Stimulated activated CD4-positive, alpha-beta T cell treated with anti-CD3 and anti-CD28 coated beads, Interleukin-1b, Interleukin-23, amount 100 ng/mL, for 48 hours (primary cell): Measurements from ENCODE around the gene ZNF784.

Experiments used
- DNase-seq: peaks from one replicate; pipeline ENCODE4 v3.0.0-alpha.2; 2020

The ZNF784 gene

DNA sequence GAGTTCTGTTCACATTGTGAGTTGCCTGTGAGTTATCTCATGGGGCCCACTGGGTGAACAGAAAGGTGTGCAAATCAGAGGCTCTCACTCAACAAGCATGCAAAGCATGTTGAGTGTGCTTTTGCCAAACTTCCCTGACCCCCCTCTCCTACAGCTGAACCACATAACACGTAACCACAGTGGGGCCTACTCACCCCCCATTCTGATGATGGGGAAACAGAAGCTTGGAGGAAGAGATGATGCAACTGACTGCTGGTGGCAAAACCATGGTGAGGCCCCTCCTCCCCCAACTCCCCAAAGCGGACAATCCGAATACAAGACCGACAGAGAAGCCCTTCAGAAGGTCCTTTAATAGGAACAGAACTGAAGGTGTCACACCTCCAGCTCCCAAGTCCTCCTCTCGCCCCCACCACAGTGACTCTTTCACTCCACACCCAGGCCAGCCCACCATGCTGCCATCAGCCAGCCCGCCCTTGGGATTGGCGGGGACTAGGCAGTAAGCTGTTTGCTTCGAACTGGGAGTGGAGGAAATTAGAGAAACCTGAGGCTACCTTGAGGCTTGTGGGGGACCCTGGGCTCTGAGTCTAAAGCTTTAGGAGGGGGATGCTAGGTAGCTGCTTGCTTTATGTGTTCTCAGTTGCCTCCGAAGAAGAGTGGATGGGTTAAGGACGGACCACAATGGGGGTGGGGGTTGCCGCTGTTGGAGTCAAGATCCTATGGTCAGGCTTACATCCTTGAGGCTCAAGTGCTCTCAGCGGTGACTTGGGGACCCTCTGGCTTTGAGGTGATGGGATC lies 3.8 kb downstream of the ZNF784 start:
- DNase-seq, result peak; percentile 44

DNA sequence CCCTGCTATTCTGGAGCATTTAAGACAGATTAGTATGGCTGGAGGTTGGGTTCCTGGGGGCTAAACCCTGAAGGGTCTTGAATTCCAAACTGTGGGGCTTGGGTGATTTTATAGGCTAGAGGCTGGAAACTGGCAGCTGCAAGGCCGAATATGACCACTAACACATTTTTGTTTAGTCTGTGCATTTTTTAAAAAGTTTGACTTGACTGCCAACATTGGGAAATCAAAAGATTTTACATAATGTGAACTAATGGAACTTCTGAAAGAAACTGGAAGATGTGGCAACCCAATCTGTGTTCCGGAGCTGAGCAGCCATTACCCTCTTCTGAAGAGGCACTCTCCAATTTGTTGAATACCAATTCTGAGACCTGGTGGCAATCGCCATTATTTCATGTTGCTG lies 5.1 kb downstream of the ZNF784 start:
- DNase-seq, result no peak

DNA sequence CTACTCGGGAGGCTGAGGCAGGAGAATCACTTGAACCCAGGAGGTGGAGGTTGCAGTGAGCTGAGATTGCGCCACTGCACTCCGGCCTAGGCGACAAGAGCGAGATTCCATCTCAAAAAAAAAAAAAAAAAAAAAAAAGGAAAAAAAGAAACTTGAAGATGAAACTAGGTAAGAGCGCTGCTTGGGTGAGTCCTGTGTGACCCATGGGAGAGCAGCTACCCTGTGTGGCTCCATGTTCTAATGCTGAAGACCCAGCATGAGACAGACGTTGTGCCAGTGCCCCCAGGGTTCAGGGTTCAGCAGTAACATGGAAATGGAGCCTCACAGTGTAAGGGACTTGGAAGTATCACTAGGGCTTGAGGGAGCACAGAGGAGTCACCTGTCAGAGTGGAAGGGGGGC lies 5.9 kb downstream of the ZNF784 start:
- no peak for DNase-seq

DNA sequence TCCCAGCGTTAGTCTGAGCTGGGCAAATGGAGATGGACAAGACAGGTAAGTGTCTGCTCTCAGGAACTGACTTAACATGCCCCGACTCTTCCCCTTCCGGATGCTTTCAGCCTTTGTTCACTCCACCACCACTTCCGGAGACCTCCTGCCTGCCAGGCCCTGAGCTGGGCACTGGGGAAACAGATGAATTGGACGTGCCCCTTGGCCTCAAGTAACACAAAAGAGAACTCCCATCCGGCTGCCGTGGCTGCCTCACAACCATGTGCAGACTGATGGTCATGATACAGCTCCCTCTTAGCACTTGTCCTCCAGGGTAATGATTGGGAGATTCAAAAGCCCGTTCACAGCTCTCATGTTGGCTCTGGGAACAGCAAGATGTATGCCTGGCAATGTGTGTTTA lies 6.9 kb downstream of the ZNF784 start:
- DNase-seq, result no peak

DNA sequence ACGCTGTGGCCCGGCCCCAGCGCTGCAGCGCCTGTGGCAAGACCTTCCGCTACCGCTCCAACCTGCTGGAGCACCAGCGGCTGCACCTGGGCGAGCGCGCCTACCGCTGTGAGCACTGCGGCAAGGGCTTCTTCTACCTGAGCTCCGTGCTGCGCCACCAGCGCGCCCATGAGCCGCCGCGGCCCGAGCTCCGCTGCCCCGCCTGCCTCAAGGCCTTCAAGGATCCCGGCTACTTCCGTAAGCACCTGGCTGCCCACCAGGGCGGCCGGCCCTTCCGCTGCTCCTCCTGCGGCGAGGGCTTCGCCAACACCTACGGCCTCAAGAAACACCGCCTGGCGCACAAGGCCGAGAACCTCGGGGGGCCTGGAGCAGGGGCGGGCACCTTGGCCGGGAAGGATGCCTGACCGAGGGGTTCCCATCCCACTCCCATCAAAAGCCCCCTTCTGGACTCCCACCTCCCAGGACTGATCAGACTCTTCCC lies 7.9 kb downstream of the ZNF784 start:
- DNase-seq, result no peak

DNA sequence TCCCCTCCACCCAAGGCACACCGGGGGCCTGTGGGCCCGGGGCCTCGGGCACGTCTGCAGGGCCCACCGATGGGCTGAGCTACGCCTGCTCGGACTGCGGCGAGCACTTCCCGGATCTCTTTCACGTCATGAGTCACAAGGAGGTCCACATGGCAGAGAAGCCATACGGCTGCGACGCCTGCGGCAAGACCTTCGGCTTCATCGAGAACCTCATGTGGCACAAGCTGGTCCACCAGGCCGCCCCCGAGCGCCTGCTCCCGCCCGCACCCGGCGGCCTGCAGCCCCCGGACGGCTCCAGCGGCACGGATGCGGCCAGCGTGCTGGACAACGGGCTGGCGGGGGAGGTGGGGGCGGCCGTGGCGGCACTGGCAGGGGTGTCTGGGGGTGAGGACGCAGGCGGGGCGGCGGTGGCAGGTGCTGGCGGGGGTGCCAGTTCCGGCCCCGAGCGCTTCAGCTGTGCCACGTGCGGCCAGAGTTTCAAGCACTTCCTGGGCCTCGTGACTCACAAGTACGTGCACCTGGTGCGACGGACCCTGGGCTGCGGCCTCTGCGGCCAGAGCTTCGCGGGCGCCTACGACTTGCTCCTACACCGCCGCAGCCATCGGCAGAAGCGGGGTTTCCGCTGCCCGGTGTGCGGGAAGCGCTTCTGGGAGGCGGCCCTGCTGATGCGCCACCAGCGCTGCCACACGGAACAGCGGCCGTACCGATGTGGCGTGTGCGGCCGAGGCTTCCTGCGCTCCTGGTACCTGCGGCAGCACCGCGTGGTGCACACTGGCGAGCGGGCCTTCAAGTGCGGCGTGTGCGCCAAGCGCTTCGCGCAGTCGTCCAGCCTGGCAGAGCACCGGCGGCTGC lies 8.6 kb downstream of the ZNF784 start:
- DNase-seq, result no peak

DNA sequence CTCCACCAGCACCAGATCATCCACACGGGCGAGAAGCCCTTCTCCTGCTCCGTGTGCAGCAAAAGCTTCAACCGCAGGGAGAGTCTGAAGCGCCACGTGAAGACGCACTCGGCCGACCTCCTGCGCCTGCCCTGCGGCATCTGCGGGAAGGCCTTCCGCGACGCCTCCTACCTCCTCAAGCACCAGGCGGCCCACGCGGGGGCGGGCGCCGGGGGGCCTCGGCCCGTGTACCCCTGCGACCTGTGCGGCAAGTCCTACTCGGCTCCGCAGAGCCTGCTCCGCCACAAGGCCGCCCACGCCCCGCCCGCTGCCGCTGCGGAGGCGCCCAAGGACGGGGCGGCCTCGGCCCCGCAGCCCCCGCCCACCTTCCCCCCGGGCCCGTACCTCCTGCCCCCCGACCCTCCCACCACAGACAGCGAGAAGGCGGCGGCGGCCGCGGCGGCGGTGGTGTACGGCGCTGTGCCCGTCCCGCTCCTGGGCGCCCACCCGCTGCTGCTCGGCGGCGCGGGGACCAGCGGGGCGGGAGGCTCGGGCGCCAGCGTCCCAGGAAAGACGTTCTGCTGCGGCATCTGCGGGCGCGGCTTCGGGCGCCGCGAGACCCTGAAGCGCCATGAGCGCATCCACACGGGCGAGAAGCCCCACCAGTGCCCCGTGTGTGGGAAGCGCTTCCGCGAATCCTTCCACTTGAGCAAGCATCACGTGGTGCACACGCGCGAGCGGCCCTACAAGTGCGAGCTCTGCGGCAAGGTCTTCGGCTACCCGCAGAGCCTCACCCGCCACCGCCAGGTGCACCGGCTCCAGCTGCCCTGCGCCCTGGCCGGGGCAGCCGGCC lies 9.4 kb downstream of the ZNF784 start:
- DNase-seq, result no peak

DNA sequence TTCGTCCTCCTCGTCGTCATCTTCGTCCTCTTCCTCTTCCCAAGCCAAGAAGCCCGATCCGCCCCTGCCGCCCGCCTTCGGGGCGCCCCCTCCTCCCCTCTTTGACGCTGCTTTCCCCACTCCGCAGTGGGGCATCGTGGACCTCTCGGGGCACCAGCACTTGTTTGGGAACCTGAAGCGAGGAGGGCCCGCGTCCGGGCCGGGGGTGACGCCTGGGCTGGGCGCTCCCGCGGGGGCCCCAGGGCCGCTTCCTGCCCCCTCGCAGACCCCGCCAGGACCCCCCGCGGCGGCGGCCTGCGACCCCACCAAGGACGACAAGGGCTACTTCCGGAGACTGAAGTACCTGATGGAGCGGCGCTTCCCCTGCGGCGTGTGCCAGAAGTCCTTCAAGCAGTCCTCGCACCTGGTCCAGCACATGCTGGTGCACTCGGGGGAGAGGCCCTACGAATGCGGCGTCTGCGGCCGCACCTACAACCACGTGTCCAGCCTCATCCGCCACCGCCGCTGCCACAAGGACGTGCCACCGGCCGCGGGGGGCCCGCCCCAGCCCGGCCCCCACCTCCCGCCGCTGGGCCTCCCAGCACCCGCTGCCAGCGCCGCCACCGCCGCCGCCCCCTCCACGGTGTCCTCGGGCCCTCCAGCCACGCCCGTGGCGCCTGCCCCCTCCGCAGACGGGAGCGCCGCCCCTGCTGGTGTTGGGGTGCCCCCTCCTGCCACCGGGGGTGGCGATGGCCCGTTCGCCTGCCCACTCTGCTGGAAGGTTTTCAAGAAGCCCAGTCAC lies 10.2 kb downstream of the ZNF784 start:
- DNase-seq, result no peak

DNA sequence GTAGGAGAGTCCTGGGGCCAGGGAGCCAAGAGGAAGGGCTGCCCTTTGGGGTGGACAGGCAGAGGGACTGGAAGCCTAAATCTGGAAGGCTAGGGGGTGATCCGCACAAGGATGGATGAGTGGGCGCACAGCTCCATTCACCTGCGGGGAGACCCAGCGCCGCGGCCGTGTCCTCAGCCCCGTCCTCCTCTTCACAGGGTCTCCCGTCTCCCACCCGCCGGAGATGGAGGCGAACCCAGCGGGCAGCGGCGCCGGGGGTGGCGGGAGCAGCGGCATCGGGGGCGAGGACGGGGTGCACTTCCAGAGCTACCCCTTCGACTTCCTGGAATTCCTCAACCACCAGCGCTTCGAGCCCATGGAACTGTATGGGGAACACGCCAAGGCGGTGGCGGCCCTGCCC lies 11.0 kb downstream of the ZNF784 start:
- no peak for DNase-seq

DNA sequence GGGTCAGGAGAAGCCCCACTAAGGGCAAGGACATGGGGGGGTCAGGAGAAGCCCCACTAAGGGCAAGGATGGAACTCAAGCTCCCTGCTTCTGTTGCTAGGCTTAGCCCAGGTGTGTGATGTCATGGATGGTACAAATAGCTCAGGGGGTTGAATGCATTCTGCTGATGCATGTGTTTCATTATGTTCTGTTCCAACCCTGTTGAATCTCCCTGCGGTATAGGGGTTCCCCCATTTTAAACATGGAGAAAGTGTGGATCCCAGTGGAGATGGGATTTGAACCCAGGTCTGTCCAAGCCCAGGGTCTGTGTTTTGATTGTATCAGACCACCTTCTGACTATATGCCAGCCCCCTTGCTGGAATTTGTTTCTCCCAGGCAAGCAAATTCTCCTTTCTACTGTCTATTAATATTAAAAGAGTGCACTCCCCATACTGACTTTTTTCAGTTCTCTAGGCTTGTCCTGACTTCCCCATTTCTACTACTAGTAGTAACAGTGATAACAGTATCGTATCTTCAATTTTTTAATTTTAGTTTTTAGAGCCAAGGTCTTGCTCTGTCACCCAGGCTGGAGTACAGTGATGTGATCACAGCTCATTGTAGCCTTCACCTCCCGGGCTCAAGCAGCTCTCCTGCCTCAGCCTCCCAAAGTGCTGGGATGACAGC lies 12.3 kb downstream of the ZNF784 start:
- no peak for DNase-seq

DNA sequence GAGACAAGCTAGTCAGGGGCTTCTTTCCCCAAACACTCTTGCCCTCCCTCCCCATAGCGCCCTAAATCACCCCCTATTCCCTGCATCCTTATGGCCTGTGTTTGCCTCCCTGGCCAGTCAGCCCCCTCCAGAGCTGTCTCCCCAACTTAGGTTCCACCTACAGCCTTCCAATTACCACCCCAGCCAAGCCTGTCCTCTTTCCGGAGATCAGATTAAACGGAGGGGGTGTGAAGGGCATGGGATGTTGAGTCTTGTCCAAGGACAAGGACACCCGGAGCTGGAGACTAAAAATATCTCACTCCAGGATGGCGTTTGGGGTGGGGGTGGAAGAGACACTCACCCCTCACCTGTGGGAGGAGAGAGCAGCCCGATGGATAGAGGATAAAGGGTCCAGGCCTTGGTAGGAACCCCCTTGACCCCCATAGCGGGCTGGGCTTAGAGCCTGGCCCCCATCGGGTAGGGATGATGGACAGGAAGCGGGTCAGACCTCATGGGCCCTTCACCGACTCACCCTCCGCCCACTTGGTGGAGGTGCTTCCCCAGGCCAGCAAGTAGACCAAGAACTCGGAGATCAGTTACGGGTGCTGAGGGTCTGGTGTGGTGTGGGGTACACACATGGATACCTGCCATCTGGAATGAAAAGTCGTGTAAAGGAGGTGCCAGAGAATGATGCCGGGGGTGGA lies 12.9 kb downstream of the ZNF784 start:
- DNase-seq, result no peak

DNA sequence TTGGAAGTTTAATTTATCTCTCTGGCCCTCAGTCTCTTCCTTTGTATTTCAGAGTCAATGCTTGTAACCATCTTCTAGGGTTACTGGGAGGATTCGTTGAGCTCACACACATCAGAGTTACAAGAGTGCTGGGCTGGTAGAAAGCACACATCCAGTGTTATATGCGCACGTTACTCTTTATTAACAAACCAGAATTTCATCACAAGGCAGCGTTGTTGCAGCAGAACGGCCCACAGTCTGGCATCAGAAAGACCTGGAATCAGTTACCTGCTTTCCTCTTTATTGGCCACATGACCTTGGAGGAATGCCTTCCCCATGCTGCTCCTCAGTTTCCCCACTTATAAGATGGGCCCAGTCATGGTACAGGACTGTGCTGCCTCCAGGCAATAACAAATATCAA lies 15.0 kb downstream of the ZNF784 start:
- no peak for DNase-seq

DNA sequence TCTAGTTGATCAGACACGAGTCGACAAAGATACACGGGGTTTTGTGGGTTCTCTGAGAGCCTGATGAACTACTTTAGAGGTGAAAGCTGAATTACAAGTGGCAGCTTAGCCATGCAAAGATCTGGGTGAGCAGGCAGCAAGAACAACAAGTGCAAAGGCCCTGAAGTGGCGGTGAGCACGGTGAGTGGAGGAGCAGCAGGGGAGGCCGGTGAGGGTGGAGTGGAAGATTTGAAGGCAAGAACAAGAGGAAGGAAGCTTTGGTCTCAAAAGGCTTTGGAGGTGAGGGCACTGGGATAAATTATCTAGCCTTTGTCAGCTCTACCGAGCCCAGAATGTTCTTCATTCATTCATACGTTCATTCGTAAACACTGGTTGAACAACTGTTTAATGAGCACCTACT lies 17.5 kb downstream of the ZNF784 start:
- no peak for DNase-seq

DNA sequence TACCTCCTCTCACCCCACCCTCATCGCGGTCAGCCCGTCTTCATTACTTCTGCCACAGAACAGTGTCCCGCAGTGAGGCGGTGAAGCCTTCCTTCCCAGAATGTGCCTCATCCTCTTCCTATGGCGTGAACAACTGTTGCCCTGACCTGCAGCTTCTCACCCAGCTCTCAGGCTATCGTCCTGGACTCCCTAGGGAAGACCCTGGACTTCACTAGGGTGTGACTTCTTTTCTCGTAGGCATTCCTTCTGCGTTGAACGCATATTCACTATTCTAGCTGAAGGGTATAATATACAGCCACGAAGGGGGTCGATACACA lies 17.9 kb downstream of the ZNF784 start:
- DNase-seq, result no peak

DNA sequence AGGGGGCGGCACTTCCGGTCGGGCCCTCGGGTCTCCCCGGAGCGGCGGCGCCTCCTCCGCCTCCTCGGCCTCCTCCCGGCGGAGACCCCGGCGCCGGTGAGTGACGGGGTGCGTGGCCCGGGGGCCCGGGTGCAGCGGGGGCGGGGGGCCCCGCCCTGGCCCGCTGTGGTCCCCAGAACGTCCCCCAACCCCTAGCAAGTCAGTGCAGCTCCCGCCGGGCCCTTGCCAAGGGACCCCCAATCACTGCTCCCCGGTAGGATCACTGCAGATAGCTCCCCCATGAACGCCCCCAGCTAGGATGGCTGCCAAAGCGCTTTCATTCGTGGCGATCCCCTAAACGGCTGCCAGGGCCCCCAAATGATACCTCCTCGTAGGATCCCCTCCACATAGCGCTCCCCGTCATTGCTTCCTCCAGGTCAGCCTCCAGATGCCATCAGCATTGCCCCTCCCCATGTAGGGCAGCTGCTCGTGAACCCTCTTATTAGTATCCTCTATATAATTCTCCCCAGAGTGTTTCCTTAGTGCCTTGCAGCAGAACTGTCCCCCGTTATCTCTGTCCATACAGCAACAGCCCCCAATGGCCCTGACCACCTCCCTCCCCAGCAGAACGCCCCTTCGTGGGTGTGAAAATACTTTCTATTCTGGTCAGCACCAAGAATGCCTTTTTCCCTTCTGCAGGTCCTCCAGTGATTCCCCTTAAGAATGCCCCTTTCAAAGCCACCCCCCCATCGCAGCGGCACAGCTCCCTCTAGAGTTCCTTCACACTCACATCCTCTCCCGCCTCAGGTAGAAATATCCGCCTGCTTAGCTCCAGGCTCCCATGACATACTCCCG lies 18.5 kb downstream of the ZNF784 start, which contains the start of gene ZNF865:
ZNF865 (plus strand) TSS at position 11 of the 834 bp plus-strand sequence. CDS start 7,972 bp downstream, outside the sequence.
- peak; percentile 70 for DNase-seq

DNA sequence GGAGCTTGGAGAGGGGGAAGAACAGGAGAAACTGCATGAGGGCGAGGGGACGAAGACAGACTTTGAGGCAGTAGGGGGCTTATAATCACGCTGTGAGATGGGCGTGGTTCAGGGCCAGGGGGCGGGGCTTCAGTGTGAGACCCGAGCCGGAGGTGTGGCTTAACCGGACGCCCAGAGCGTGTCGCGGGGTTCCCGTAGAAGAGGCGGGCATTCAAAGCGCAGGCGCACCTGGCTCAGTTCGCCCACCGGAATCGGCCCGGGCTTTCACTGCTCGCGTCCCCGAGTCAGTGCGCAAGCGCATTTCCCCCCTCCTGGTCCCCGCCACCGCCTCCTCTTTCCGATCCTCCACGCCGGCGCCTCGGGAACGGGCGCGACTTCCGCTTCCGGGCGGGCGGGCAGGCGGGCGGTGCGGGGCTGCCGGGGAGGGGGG lies 19.1 kb downstream of the ZNF784 start:
- peak; percentile 99 for DNase-seq

DNA sequence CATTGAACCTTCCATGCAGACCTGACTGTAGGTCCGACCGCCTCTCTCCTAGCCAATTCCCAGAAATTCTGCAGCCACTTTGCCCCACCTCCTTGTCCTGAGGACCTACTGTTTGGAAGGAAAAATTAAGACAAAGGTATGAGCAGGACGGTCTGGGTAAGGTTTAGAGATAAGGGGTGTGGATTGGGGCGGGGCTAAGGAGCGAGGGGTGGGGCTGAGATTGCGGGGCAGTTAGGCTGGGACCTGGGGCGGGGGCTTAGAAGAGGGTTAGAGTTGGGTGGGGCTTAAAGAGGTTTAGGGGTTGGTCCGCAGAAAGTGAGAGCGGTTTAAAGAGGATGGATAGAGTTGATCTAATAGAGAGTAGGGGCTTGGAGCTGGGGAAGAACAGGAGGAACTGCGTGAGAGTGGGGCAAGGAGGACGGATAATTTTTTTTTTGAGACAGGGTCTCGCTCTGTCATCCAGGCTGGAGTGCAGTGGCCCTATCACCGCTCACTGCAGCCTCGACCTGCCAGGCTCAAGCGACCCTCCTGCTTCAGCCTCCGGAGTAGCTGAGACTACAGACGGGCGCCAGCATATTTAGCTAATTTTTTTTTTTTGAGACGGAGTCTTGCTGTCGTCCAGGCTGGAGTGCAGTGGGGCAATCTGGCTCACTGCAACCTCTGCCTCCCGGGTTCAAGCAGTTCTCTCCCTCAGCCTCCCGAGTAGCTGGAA lies 20.6 kb downstream of the ZNF784 start:
- DNase-seq, result no peak

DNA sequence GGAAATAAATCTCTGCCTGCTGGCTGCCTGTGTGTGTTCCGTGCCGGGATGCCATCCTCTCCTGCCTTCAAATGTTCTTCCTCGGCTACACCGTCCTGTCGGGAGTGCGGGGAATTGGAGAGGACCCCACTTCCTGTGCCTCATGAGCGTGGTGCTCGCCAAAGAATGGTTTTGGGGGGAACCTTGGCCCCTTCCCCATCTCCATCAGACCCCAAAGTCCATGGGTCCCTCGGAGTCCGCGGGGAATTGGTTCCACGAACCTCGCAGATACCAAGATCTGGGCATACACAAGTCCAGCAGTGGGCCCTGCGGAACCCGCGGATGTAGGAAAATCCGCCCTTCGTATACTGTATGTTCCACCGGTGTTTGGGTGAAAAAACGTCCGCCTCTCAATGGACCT lies 21.3 kb downstream of the ZNF784 start:
- no peak for DNase-seq
